Uterus (tissue), 4 donors: ENCODE results near the gene NTRK3. TPM values are rescaled to one million over a fixed set of nuclear protein-coding genes. Genes with fewer than 3 reads are reported as not detected.

ENCODE experiments used
- DNase-seq, 2 donors: peaks; one replicate each; pipeline ENCODE4 v3.0.0-alpha.2; 2019 to 2020
- H3K27ac ChIP-seq, 2 donors: fragments of 200-600 bp; sonication (generic); 1 replicate in 1 of 2; 2 replicates in 1 of 2; pipeline ENCODE4 v1.5.1; 2016 to 2018
- H3K27me3 ChIP-seq, 2 donors: fragments of 200-600 bp; sonication (generic); one replicate each; pipeline ENCODE4 v1.5.1; 2018 to 2019; ENCODE audit warnings: control low read depth in 1 of 2
- H3K36me3 ChIP-seq, 2 donors: fragments of 200-600 bp; sonication (generic); one replicate each; pipeline ENCODE4 v1.5.1; 2019; ENCODE audit warnings: control low read depth in 1 of 2
- H3K4me1 ChIP-seq, 2 donors: fragments of 200-600 bp; sonication (generic); one replicate each; pipeline ENCODE4 v1.5.1; 2018 to 2019; ENCODE audit warnings: control low read depth in 1 of 2
- H3K4me3 ChIP-seq, 2 donors: fragments of 200-600 bp; sonication (generic); 1 replicate in 1 of 2; 2 replicates in 1 of 2; pipeline ENCODE4 v1.5.1; 2018 to 2019; ENCODE audit warnings: mild to moderate bottlenecking in 1 of 2
- H3K9me3 ChIP-seq, 2 donors: fragments of 200-600 bp; sonication (generic); one replicate each; pipeline ENCODE4 v1.5.1; 2019; ENCODE audit warnings: control low read depth in 1 of 2
- CTCF ChIP-seq, 4 experiments: fragments of 200-600 bp in 2 of 4; fragments of 450-650 bp in 2 of 4; sonication (generic) in 2 of 4; IDR thresholded peaks; one replicate each; pipeline ENCODE4 v1.5.1; 2016 to 2019; ENCODE audit warnings: antibody characterized with exemption in 4 of 4, mild to moderate bottlenecking in 2 of 4, moderate library complexity in 1 of 4
- POLR2A ChIP-seq, 2 donors: fragments of 450-650 bp; IDR thresholded peaks; one replicate each; pipeline ENCODE4 v1.6.1; 2016; ENCODE audit warnings: antibody characterized with exemption in 2 of 2, mild to moderate bottlenecking in 1 of 2, moderate library complexity in 1 of 2
- intact Hi-C: fragments of 100-400 bp; cut with DNase I; formaldehyde crosslinking; loops from one replicate; pipeline ENCODE4 v1.15.1; 2023; ENCODE audit warnings: low total_unique reads
- total RNA-seq, 4 donors: library from RNA; depleted of rRNA in 3 of 4; stranded (reverse); fragments of >200 nt in 3 of 4; gene quantifications; one replicate each; pipeline versions ENCODE4 v1.1.0 to v1.2.4, GENCODE V29; 2014 to 2023
- donor health status: DM: yes; HTN: yes; CAD: no.

The NTRK3 gene
- total RNA-seq, 4 donors from 2014 or later = 6.9 to 47.0 (median 32.5) TPM

- Histone ChIP-seq H3K27me3 (no peaks in the 10 kb centered on the region), H3K36me3 (no peaks in the 10 kb centered on the region), H3K9me3 (no peaks in the 10 kb centered on the region), H3K4me1 (no peaks in the 10 kb centered on the region), H3K4me3 (no peak overlapping the region), H3K27ac (no peak overlapping the region)
- no peak for TF ChIP-seq POLR2A (IDR thresholded peaks at IDR 0.05)
- TF ChIP-seq CTCF (IDR thresholded peaks at IDR 0.05) = no peak
- DNase-seq = no peak
- intact Hi-C loops = no loop called here
These were observed 195.1 kb downstream of the NTRK3 start for GRCh38 chr15:88061452-88061851.

- Histone ChIP-seq H3K27me3 (no peaks in the 10 kb centered on the region), H3K9me3 (no peaks in the 10 kb centered on the region), H3K27ac (no peak overlapping the region), H3K4me1 (no peaks in the 10 kb centered on the region), H3K4me3 (no peak overlapping the region), H3K36me3 (no peaks in the 10 kb centered on the region)
- no peak for DNase-seq
- TF ChIP-seq POLR2A (IDR thresholded peaks at IDR 0.05) = no peak
- no peak for TF ChIP-seq CTCF (IDR thresholded peaks at IDR 0.05)
- intact Hi-C loops = no loop called here
These were observed 196.2 kb downstream of the NTRK3 start for GRCh38 chr15:88060383-88060782.

GRCh38 chr15:88057836-88058235 is 198.7 kb downstream of the NTRK3 start:
- intact Hi-C loops = no loop called here
- Histone ChIP-seq H3K4me3 (no peak overlapping the region), H3K27me3 (no peaks in the 10 kb centered on the region), H3K27ac (no peak overlapping the region), H3K36me3 (no peaks in the 10 kb centered on the region), H3K9me3 (no peaks in the 10 kb centered on the region), H3K4me1 (no peaks in the 10 kb centered on the region)
- DNase-seq = no peak
- no peak for TF ChIP-seq CTCF (IDR thresholded peaks at IDR 0.05)

- no peak overlapping the region for H3K4me3 ChIP-seq
These were observed 207.0 kb downstream of the NTRK3 start for GRCh38 chr15:88049506-88049905.

GRCh38 chr15:88048755-88049154 is 207.8 kb downstream of the NTRK3 start:
- intact Hi-C loops = no loop called here
- Histone ChIP-seq H3K9me3 (no peaks in the 10 kb centered on the region), H3K27ac (no peak overlapping the region), H3K36me3 (no peaks in the 10 kb centered on the region), H3K4me1 (no peaks in the 10 kb centered on the region), H3K27me3 (no peaks in the 10 kb centered on the region), H3K4me3 (no peak overlapping the region)
- no peak for DNase-seq
- no peak for TF ChIP-seq CTCF (IDR thresholded peaks at IDR 0.05)
- TF ChIP-seq POLR2A (IDR thresholded peaks at IDR 0.05) = no peak

More at GRCh38 chr15:88049506-88049905, 207.0 kb downstream of the NTRK3 start:
- no peaks in the 10 kb centered on the region for H3K9me3 ChIP-seq
- no peaks in the 10 kb centered on the region for H3K27me3 ChIP-seq
- DNase-seq = no peak
- TF ChIP-seq POLR2A (IDR thresholded peaks at IDR 0.05) (no peak), CTCF (IDR thresholded peaks at IDR 0.05) (no peak)
- H3K36me3 ChIP-seq = no peaks in the 10 kb centered on the region
- no peak overlapping the region for H3K27ac ChIP-seq
- intact Hi-C loops = no loop called here
- H3K4me1 ChIP-seq = no peaks in the 10 kb centered on the region
